Loucy (cell line): ENCODE measurements around the gene OPN3.

ENCODE experiments used
- H2AFZ ChIP-seq: fragments of 200-600 bp; sonication (generic); 2 replicates; pipeline ENCODE4 v1.6.0; 2016; ENCODE audit warnings: antibody characterized with exemption, mild to moderate bottlenecking, low read length, moderate library complexity
- H3F3A ChIP-seq: fragments of 200-600 bp; 2 replicates; pipeline ENCODE4 v1.6.0; 2016; ENCODE audit warnings: antibody characterized with exemption, low read depth, mild to moderate bottlenecking
- H3K27me3 ChIP-seq: fragments of 200-600 bp; sonication (generic); 2 replicates; pipeline ENCODE4 v1.6.1; 2014; ENCODE audit warnings: low read length, mild to moderate bottlenecking; ENCODE audit not compliant: insufficient read depth, poor library complexity, severe bottlenecking
- H3K36me3 ChIP-seq: fragments of 200-600 bp; sonication (generic); 2 replicates; pipeline ENCODE4 v1.6.1; 2016; ENCODE audit warnings: low read length; ENCODE audit not compliant: insufficient read depth
- H3K4me1 ChIP-seq: fragments of 200-600 bp; sonication (generic); 2 replicates; pipeline ENCODE4 v1.5.1; 2014; ENCODE audit warnings: low read length, mild to moderate bottlenecking; ENCODE audit not compliant: insufficient read depth, poor library complexity, severe bottlenecking
- H3K4me2 ChIP-seq: fragments of 200-600 bp; sonication (generic); 2 replicates; pipeline ENCODE4 v1.6.0; 2014; ENCODE audit warnings: antibody characterized with exemption, low read length, low read depth, mild to moderate bottlenecking; ENCODE audit not compliant: poor library complexity, severe bottlenecking
- H3K4me3 ChIP-seq: fragments of 200-600 bp; sonication (generic); 2 replicates; pipeline ENCODE4 v1.5.1; 2014; ENCODE audit warnings: low read length, mild to moderate bottlenecking, mixed read lengths; ENCODE audit not compliant: poor library complexity, severe bottlenecking
- H3K79me2 ChIP-seq: fragments of 200-600 bp; sonication (generic); 2 replicates; pipeline ENCODE4 v1.6.1; 2014; ENCODE audit warnings: low read length; ENCODE audit not compliant: insufficient read depth
- H3K9ac ChIP-seq: fragments of 200-600 bp; sonication (generic); 2 replicates; pipeline ENCODE4 v1.6.0; 2014; ENCODE audit warnings: mild to moderate bottlenecking, low read depth, low read length, moderate library complexity; ENCODE audit not compliant: poor library complexity, severe bottlenecking
- H3K9me2 ChIP-seq: fragments of 200-600 bp; sonication (generic); replicated peaks from 2 replicates; pipeline ENCODE4 v1.6.1; 2016; ENCODE audit warnings: low read depth, low read length, mixed read lengths
- H3K9me3 ChIP-seq: fragments of 200-600 bp; sonication (generic); 2 replicates; pipeline ENCODE4 v1.6.1; 2014; ENCODE audit warnings: mild to moderate bottlenecking, antibody characterized with exemption, low read length, low read depth; ENCODE audit not compliant: insufficient read depth
- H4K20me1 ChIP-seq: fragments of 200-600 bp; sonication (generic); 2 replicates; pipeline ENCODE4 v1.6.0; 2014; ENCODE audit warnings: antibody characterized with exemption, low read length, mild to moderate bottlenecking; ENCODE audit not compliant: insufficient read depth, poor library complexity, severe bottlenecking
- CTCF ChIP-seq: fragments of 200-600 bp; sonication (generic); conservative IDR thresholded peaks from 2 replicates; pipeline ENCODE4 v1.5.1; 2014; ENCODE audit warnings: mild to moderate bottlenecking, antibody characterized with exemption, low read length
- EZH2phosphoT487 ChIP-seq: fragments of 200-600 bp; IDR thresholded peaks from 2 replicates; pipeline ENCODE4 v1.6.1; 2018; ENCODE audit warnings: antibody characterized with exemption, mild to moderate bottlenecking, moderate library complexity, borderline replicate concordance

The OPN3 gene

GRCh38 chr1:241611736-241612135 is 28.4 kb downstream of the OPN3 start:
- H3K9me2 ChIP-seq, result no peaks in the 10 kb centered on the region
- no peaks in the 10 kb centered on the region for H3K36me3 ChIP-seq
- H3K4me1 ChIP-seq, result no peaks in the 10 kb centered on the region
- H3K4me3 ChIP-seq, result no peak overlapping the region
- H3K79me2 ChIP-seq, result no peaks in the 10 kb centered on the region
- H3K27me3 ChIP-seq, result no peaks in the 10 kb centered on the region
- H4K20me1 ChIP-seq, result no peaks in the 10 kb centered on the region
- TF ChIP-seq CTCF (no peak), EZH2phosphoT487 (no peak)
- H2AFZ ChIP-seq, result 0 out of 2 replicates have a peak overlapping the region, but pooled peaks have one; percentile 16
- H3K9ac ChIP-seq, result no peak overlapping the region
- no peaks in the 10 kb centered on the region for H3F3A ChIP-seq
- H3K4me2 ChIP-seq, result no peak overlapping the region
- no peaks in the 10 kb centered on the region for H3K9me3 ChIP-seq

GRCh38 chr1:241611063-241611462 is 29.1 kb downstream of the OPN3 start:
- Histone ChIP-seq H3K9me3 (no peaks in the 10 kb centered on the region), H3F3A (no peaks in the 10 kb centered on the region), H3K36me3 (no peaks in the 10 kb centered on the region), H3K27me3 (no peaks in the 10 kb centered on the region), H3K4me3 (no peak overlapping the region), H3K4me2 (no peak overlapping the region), H3K9me2 (no peaks in the 10 kb centered on the region), H3K9ac (no peak overlapping the region), H4K20me1 (no peaks in the 10 kb centered on the region), H3K4me1 (no peaks in the 10 kb centered on the region), H2AFZ (0 out of 2 replicates have a peak overlapping the region, but pooled peaks have one; percentile 16), H3K79me2 (no peaks in the 10 kb centered on the region)
- TF ChIP-seq CTCF, result peak; percentile 77
- no peak for TF ChIP-seq EZH2phosphoT487

- Histone ChIP-seq H3K9ac (no peak overlapping the region), H3K9me3 (no peaks in the 10 kb centered on the region), H3K4me2 (no peak overlapping the region), H3K4me3 (no peak overlapping the region), H3K4me1 (no peaks in the 10 kb centered on the region), H3K79me2 (no peaks in the 10 kb centered on the region), H3K9me2 (no peaks in the 10 kb centered on the region), H3K27me3 (no peaks in the 10 kb centered on the region), H4K20me1 (no peaks in the 10 kb centered on the region), H3F3A (no peaks in the 10 kb centered on the region), H3K36me3 (no peaks in the 10 kb centered on the region), H2AFZ (no peak overlapping the region)
- TF ChIP-seq EZH2phosphoT487, result no peak
- no peak for TF ChIP-seq CTCF
Measured at GRCh38 chr1:241610056-241610815, 29.9 kb downstream of the OPN3 start.
